Esophagus squamous epithelium (tissue), 5 donors: ENCODE measurements around the gene FBXO31. TPM values are rescaled to one million over a fixed set of nuclear protein-coding genes. Genes with fewer than 3 reads are reported as not detected.
A peak's percentile ranks its signal among the peaks of the same experiment; 100 is the strongest.

Experiments used
- DNase-seq: peaks from one replicate; lab custom pipeline; 2025; lab: John Stamatoyannopoulos, UW
- H3K27ac ChIP-seq, 4 donors: fragments of 200-600 bp; sonication (generic); one replicate each; pipeline ENCODE4 v1.5.1; 2016 to 2019; ENCODE audit warnings: mild to moderate bottlenecking in 1 of 4
- H3K27me3 ChIP-seq, 4 donors: fragments of 200-600 bp; sonication (generic); 1 replicate in 3 of 4; 2 replicates in 1 of 4; pipeline versions ENCODE4 v1.5.1 to v1.6.0; 2017 to 2021; ENCODE audit warnings: antibody characterized with exemption in 1 of 4
- H3K36me3 ChIP-seq, 3 donors: fragments of 200-600 bp; sonication (generic); one replicate each; pipeline ENCODE4 v1.5.1; 2016 to 2019
- H3K4me1 ChIP-seq, 3 donors: fragments of 200-600 bp; sonication (generic); one replicate each; pipeline ENCODE4 v1.5.1; 2017 to 2019
- H3K4me3 ChIP-seq, 4 donors: fragments of 200-600 bp; sonication (generic); 1 replicate in 3 of 4; 2 replicates in 1 of 4; pipeline ENCODE4 v1.5.1; 2016 to 2019; ENCODE audit warnings: mild to moderate bottlenecking in 2 of 4, moderate library complexity in 1 of 4
- H3K9me3 ChIP-seq, 3 donors: fragments of 200-600 bp; sonication (generic); one replicate each; pipeline ENCODE4 v1.5.1; 2016 to 2019
- POLR2A ChIP-seq, 4 donors: fragments of 450-650 bp; IDR thresholded peaks; one replicate each; pipeline ENCODE4 v1.6.1; 2017; ENCODE audit warnings: antibody characterized with exemption in 4 of 4, mild to moderate bottlenecking in 4 of 4, moderate library complexity in 3 of 4
- WGBS, 2 donors: methylation state at CpG; one replicate each; pipeline ENCODE4 v1.1.5; 2018; 5-methylcytosine and 5-hydroxymethylcytosine counted together
- intact Hi-C: fragments of 100-400 bp; cut with DNase I; formaldehyde crosslinking; loops from one replicate; pipeline ENCODE4 v1.15.0; 2022
- total RNA-seq, 4 donors: library from RNA; depleted of rRNA; stranded (reverse); fragments of >200 nt; gene quantifications; one replicate each; pipeline ENCODE4 v1.1.0, GENCODE V29; 2016
- TF ChIP-seq, protein P1 (sequence below), 6 experiments: fragments of 450-650 bp in 4 of 6; fragments of 200-600 bp in 2 of 6; sonication (generic) in 2 of 6; IDR thresholded peaks; one replicate each; pipeline ENCODE4 v1.5.1; 2016 to 2019; ENCODE audit warnings: antibody characterized with exemption in 6 of 6, mild to moderate bottlenecking in 4 of 6, moderate library complexity in 4 of 6
- donor health status: DM: yes; HTN: yes; CAD: no.

FBXO31 gene
- total RNA-seq, 4 donors from 2014 or later: 18.3 to 43.7 (median 21.2) TPM

- H3K27ac ChIP-seq: no peak overlapping the region
- no peak overlapping the region for H3K4me3 ChIP-seq
- no peaks in the 10 kb centered on the region for H3K9me3 ChIP-seq
- TF ChIP-seq POLR2A (IDR thresholded peaks at IDR 0.05): no peak
- TF ChIP-seq, protein P1, sequence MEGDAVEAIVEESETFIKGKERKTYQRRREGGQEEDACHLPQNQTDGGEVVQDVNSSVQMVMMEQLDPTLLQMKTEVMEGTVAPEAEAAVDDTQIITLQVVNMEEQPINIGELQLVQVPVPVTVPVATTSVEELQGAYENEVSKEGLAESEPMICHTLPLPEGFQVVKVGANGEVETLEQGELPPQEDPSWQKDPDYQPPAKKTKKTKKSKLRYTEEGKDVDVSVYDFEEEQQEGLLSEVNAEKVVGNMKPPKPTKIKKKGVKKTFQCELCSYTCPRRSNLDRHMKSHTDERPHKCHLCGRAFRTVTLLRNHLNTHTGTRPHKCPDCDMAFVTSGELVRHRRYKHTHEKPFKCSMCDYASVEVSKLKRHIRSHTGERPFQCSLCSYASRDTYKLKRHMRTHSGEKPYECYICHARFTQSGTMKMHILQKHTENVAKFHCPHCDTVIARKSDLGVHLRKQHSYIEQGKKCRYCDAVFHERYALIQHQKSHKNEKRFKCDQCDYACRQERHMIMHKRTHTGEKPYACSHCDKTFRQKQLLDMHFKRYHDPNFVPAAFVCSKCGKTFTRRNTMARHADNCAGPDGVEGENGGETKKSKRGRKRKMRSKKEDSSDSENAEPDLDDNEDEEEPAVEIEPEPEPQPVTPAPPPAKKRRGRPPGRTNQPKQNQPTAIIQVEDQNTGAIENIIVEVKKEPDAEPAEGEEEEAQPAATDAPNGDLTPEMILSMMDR (IDR thresholded peaks at IDR 0.05): no peak
- WGBS, 2 donors: 77 to 82% methylated on average over 5 to 12 of the region's 13 CpGs
- intact Hi-C loops: no loop called here
- H3K4me1 ChIP-seq: no peaks in the 10 kb centered on the region
- no peak for DNase-seq
- H3K27me3 ChIP-seq: no peaks in the 10 kb centered on the region
- no peaks in the 10 kb centered on the region for H3K36me3 ChIP-seq
Observed at GRCh38 chr16:87298857-87299465, 84.6 kb downstream of the FBXO31 start.

DNA sequence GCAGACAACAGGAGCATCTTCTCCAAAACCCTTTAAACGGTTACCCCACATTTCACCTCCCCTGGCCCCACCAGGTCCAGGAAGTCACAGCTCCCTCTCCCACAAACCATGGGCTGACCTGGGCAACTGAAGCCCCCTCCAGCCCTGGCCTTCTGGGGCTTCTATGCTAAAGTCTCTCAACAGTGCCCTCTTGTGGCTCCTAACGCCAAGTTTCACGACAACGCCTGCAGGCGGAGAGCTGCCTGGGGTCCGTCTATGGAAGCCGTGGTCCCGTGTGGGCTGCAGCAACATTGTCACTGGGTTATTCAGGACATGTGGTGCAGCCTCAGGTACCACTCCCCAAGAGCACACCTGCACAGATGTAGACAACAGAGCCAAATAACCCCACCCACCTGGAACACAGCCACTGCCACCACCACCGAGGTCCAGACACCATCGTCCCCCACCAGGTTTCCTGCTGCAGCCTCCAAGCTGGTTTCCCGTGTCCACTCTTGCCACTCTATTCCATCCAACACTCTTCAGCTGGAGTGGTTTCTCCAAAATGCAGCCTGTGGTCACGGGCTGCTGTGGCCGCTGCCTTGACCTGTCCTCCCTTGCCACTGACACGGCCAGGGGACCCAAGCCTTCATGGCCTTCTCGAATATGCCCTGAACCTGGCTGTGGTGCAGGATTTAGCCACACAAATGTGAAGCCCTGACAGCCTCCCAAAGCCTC, 85.5 kb downstream of the FBXO31 start:
- DNase-seq: no peak
- 55 to 65% methylated on average over 8 to 14 of the region's 15 CpGs for WGBS, 2 donors
- H3K36me3 ChIP-seq: no peaks in the 10 kb centered on the region
- H3K4me3 ChIP-seq: no peak overlapping the region
- no peaks in the 10 kb centered on the region for H3K27me3 ChIP-seq
- H3K9me3 ChIP-seq: no peaks in the 10 kb centered on the region
- H3K27ac ChIP-seq: no peak overlapping the region
- intact Hi-C loops: no loop called here
- no peaks in the 10 kb centered on the region for H3K4me1 ChIP-seq
- TF ChIP-seq, protein P1 (IDR thresholded peaks at IDR 0.05): peak in 2 of 6 experiments; percentile 38 to 40
- TF ChIP-seq POLR2A (IDR thresholded peaks at IDR 0.05): no peak

DNA sequence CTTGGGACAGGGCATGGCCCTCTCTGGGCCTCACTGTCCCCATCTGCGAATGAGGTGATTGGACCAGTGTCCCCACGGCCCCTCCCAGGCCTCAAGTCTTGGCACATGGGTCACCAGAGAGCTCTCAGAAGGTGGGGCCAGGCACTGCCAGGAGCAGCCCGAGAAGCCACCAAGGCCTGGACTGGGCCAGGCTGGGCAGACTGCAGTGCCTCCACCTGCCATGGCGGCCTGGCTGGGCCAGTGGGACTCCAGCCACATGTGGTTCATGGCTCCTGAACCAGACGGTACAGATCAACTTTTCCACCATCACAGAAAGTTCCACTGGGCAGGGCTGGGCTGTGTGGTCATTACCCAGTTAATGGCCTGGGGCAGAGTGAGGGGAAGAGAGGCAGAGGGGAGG, 86.2 kb downstream of the FBXO31 start:
- no peaks in the 10 kb centered on the region for H3K36me3 ChIP-seq
- 80 to 100% methylated on average over 1 of the region's 5 CpGs for WGBS, 2 donors
- intact Hi-C loops: no loop called here
- H3K9me3 ChIP-seq: peaks cover 0 to under 1% (median 0%) of the 10 kb centered on the region in 3 donors
- no peaks in the 10 kb centered on the region for H3K27me3 ChIP-seq
- H3K27ac ChIP-seq: no peak overlapping the region
- H3K4me1 ChIP-seq: no peaks in the 10 kb centered on the region
- no peak overlapping the region for H3K4me3 ChIP-seq
- DNase-seq: no peak
- TF ChIP-seq, protein P1 (IDR thresholded peaks at IDR 0.05): no peak
- no peak for TF ChIP-seq POLR2A (IDR thresholded peaks at IDR 0.05)

DNA sequence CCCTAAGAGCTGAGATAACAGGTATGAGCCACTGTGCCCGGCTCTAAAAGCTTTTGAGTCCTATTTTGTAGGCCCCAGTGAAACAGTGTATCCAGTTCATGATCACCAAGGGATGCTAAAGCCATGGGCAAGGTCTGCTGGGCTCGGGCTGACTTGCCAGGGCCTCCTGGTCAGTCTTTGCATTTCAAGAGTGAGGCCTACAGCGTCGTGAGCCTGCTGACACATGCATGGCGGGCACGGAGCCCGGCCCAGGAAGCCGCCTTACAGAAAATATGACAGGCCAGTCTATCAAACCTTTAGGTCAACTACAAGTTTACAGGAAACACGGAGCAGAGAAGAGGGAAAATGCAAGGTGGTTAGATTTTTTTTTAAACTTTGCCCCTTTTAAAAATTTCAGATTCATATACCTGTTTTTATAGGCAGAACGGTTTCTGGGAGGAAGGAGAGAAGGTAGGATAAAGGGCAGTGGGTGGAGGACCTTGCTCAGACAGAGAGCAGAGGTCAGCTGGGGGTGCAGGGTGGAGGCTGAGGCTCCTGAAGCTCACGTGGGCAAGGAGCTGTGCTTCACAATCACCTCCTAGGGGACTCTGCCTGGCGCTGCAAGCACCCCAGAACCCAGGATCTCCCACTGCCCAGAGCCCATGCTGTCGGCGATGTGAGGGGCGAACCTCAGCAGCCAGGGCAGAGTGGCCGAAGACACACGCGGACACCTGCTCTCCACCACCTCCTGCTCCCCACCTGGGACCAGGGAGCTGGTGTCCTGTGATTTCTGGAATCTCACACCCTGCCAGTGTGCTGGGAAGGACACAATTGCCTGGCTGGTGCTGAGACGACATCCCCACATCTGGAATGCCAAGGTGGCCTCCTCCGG, 87.7 kb downstream of the FBXO31 start:
- no peak for DNase-seq
- WGBS, 2 donors: 81 to 91% methylated on average over 12 to 18 of the region's 20 CpGs
- H3K27me3 ChIP-seq: no peaks in the 10 kb centered on the region

More for the DNA sequence above, 87.7 kb downstream of the FBXO31 start:
- Histone ChIP-seq H3K9me3 (peaks cover 0 to 4% (median 0%) of the 10 kb centered on the region in 3 donors), H3K27ac (no peak overlapping the region), H3K4me3 (no peak overlapping the region), H3K4me1 (no peaks in the 10 kb centered on the region), H3K36me3 (no peaks in the 10 kb centered on the region)
- intact Hi-C loops: no loop called here
- TF ChIP-seq, protein P1 (IDR thresholded peaks at IDR 0.05): no peak
- TF ChIP-seq POLR2A (IDR thresholded peaks at IDR 0.05): no peak
